ENCODE data around the gene TSR1. TPM values are rescaled to one million over a fixed set of nuclear protein-coding genes. Genes with fewer than 3 reads are reported as not detected.

Gene TSR1
- total and polyA plus RNA-seq, 9 donors = 11.3 to 31.0 (median 23.2) TPM

- no peaks in the 10 kb centered on the region for H3K4me1 ChIP-seq (ENCODE audit: insufficient read depth)
- H3K36me3 ChIP-seq = no peaks in the 10 kb centered on the region
- H3K27ac ChIP-seq = no peak overlapping the region
- no peak for DNase-seq
- WGBS, 3 donors = 96 to 98% (median 97%) methylated on average over 20 of the region's 20 CpGs
- TF ChIP-seq EP300 (IDR thresholded peaks at IDR 0.05) (no peak), POLR2A (IDR thresholded peaks at IDR 0.05) (no peak)
- TF ChIP-seq, protein P1, sequence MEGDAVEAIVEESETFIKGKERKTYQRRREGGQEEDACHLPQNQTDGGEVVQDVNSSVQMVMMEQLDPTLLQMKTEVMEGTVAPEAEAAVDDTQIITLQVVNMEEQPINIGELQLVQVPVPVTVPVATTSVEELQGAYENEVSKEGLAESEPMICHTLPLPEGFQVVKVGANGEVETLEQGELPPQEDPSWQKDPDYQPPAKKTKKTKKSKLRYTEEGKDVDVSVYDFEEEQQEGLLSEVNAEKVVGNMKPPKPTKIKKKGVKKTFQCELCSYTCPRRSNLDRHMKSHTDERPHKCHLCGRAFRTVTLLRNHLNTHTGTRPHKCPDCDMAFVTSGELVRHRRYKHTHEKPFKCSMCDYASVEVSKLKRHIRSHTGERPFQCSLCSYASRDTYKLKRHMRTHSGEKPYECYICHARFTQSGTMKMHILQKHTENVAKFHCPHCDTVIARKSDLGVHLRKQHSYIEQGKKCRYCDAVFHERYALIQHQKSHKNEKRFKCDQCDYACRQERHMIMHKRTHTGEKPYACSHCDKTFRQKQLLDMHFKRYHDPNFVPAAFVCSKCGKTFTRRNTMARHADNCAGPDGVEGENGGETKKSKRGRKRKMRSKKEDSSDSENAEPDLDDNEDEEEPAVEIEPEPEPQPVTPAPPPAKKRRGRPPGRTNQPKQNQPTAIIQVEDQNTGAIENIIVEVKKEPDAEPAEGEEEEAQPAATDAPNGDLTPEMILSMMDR (IDR thresholded peaks at IDR 0.05) = no peak
- H3K9me3 ChIP-seq = no peaks in the 10 kb centered on the region
- no peaks in the 10 kb centered on the region for H3K27me3 ChIP-seq
- intact Hi-C loops (cut with DNase I) = loop anchor here in 1 of 4 donors (10.0 kb wide), 1 partner anchor 53 kb away; no protein-coding TSS in a partner anchor
- no peak overlapping the region for H3K4me3 ChIP-seq
These were observed 25.8 kb upstream of the TSR1 start for GRCh38 chr17:2362016-2362415.

DNA sequence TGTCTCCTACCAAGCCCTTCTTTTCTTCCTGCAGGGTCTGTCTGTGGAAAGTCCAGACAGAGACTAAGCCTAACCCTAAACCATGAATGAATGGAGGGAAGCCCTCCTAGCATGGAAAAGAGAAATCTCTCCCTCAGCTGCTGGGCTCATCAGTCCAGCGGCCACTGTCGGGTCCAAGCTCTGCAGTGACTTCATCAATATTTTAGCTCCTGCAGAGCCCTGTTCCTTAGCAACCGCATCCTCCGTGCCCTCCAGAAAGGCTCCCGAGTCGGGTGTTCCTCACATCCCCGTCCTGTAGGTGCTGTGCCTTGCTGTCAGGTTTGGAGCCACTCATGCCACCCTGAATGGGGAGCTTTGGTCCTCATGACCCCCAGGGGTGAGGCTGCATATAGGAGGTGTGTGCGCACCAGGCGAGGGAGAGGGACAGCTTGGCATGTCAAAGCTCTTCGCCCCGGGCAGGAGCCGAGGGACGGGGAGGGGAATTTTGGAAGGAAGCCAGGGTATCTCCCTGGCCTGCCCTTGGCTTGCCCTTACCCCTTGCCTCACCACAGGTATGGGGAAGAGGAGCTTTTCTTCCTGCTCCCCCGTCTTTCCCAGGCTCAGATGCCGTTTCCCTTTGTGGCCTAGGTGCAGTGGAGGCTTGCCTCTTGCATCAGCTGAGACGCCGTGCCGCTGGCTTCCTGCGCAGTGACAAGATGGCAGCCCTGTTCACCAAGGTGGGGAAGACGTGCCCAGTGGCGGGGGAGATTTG is 24.9 kb upstream of the TSR1 start:
- Histone ChIP-seq H3K27me3 (no peaks in the 10 kb centered on the region), H3K9me3 (no peaks in the 10 kb centered on the region), H3K4me3 (no peak overlapping the region), H3K4me1 (ENCODE audit: insufficient read depth) (no peaks in the 10 kb centered on the region), H3K27ac (no peak overlapping the region), H3K36me3 (no peaks in the 10 kb centered on the region)
- DNase-seq = peak in 1 of 5 donors; percentile 22
- intact Hi-C loops (cut with DNase I) = loop anchor here in 1 of 4 donors (10.0 kb wide), 1 partner anchor 54 kb away; no protein-coding TSS in a partner anchor
- no peak for TF ChIP-seq EP300 (IDR thresholded peaks at IDR 0.05)
- TF ChIP-seq POLR2A (IDR thresholded peaks at IDR 0.05) = no peak
- TF ChIP-seq, protein P1 (IDR thresholded peaks at IDR 0.05) = no peak
- WGBS, 3 donors = 76 to 83% (median 82%) methylated on average over 21 of the region's 21 CpGs

DNA sequence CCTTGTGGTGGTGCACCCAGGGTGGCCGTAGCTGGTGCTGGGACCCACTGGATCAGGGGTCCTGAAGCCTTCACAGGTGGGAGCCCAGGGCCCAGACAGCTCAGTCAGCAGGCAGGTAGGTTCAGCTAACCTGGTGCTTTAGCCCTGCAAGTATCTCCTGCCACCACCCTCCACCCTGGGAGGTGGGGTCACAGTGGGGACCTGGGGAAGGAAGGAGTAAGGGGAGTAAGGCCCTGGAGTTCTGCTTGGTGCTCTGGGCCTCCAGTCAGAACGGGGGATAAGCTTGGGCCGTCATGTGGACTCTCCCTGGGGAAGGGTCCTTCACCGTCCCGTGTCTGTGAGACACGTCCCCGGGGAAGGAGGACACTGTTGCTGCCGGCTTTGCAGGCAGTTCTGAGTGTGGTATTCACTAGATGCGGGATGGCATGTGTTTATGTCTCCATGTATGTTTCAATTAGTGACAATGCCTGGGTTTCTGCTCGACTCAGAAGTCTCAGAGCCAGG is 21.7 kb upstream of the TSR1 start:
- intact Hi-C loops (cut with DNase I) = no loop called here
- H3K27ac ChIP-seq = no peak overlapping the region
- no peak for DNase-seq
- no peaks in the 10 kb centered on the region for H3K9me3 ChIP-seq
- H3K4me1 ChIP-seq (ENCODE audit: insufficient read depth) = no peaks in the 10 kb centered on the region
- no peaks in the 10 kb centered on the region for H3K27me3 ChIP-seq
- no peak overlapping the region for H3K4me3 ChIP-seq
- WGBS, 3 donors = 90 to 94% (median 94%) methylated on average over 10 of the region's 10 CpGs
- H3K36me3 ChIP-seq = no peaks in the 10 kb centered on the region
- TF ChIP-seq, protein P1 (IDR thresholded peaks at IDR 0.05) = no peak
- TF ChIP-seq POLR2A (IDR thresholded peaks at IDR 0.05) = no peak
- no peak for TF ChIP-seq EP300 (IDR thresholded peaks at IDR 0.05)

GRCh38 chr17:2357237-2357636 is 21.0 kb upstream of the TSR1 start:
- Histone ChIP-seq H3K27me3 (no peaks in the 10 kb centered on the region), H3K36me3 (no peaks in the 10 kb centered on the region), H3K9me3 (no peaks in the 10 kb centered on the region), H3K4me3 (no peak overlapping the region), H3K4me1 (ENCODE audit: insufficient read depth) (no peaks in the 10 kb centered on the region), H3K27ac (no peak overlapping the region)
- 95 to 96% (median 96%) methylated on average over 4 of the region's 4 CpGs for WGBS, 3 donors
- no peak for TF ChIP-seq EP300 (IDR thresholded peaks at IDR 0.05)
- intact Hi-C loops (cut with DNase I) = no loop called here
- DNase-seq = no peak

DNA sequence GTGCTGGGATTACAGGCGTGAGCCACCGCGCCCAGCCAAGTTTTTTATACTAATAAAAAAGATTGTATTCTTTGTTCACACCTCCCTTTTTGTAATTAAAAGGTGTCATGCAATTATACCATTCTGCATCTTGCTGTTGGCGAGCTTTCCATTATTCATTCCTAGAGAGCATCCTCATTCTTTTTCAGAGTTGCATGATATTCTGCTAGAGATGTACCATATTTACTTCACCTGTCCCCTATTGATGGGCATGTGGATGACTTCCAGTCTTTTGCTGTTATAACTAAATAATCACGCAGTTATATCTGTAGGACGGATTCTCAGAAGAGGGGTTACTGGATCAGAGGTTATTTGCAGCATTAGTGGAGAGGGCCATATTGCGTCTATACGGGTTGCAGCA is 18.1 kb upstream of the TSR1 start:
- intact Hi-C loops (cut with DNase I) = no loop called here
- 83 to 94% (median 87%) methylated on average over 8 of the region's 8 CpGs for whole genome bisulfite sequencing, 3 donors
- Histone ChIP-seq H3K36me3 (no peaks in the 10 kb centered on the region), H3K27me3 (no peaks in the 10 kb centered on the region), H3K27ac (no peak overlapping the region), H3K9me3 (no peaks in the 10 kb centered on the region), H3K4me3 (no peak overlapping the region), H3K4me1 (ENCODE audit: insufficient read depth) (no peaks in the 10 kb centered on the region)
- no peak for TF ChIP-seq POLR2A (IDR thresholded peaks at IDR 0.05)
- no peak for TF ChIP-seq EP300 (IDR thresholded peaks at IDR 0.05)
- TF ChIP-seq, protein P1 (IDR thresholded peaks at IDR 0.05) = no peak
- no peak for DNase-seq

Data from ovary (tissue), 9 donors.